GM19193 (cell line): ENCODE measurements around the gene LDAH.
A peak's percentile ranks its signal among the peaks of the same experiment; 100 is the strongest.

Source experiments
- POLR2A ChIP-seq: IDR thresholded peaks from 4 replicates; pipeline ENCODE4 v1.6.1; 2011; ENCODE audit not compliant: insufficient read depth, insufficient read length; ENCODE audit errors: extremely low read depth

The LDAH gene

GRCh38 chr2:20660506-20661420 lies 162.1 kb downstream of the LDAH start:
- no peak for TF ChIP-seq POLR2A

- TF ChIP-seq POLR2A = no peak
Measured at GRCh38 chr2:20657522-20658235, 165.2 kb downstream of the LDAH start.

- no peak for TF ChIP-seq POLR2A
Measured at GRCh38 chr2:20656561-20656960, 166.3 kb downstream of the LDAH start.

- TF ChIP-seq POLR2A = no peak
Measured at GRCh38 chr2:20654535-20654813, 168.4 kb downstream of the LDAH start.

GRCh38 chr2:20653695-20654534 lies 169.0 kb downstream of the LDAH start:
- no peak for TF ChIP-seq POLR2A

GRCh38 chr2:20652673-20653575 lies 170.0 kb downstream of the LDAH start:
- no peak for TF ChIP-seq POLR2A

GRCh38 chr2:20652141-20652540 lies 170.8 kb downstream of the LDAH start:
- TF ChIP-seq POLR2A = no peak

- no peak for TF ChIP-seq POLR2A
Measured at GRCh38 chr2:20651731-20652099, 171.2 kb downstream of the LDAH start.

- TF ChIP-seq POLR2A = peak; percentile 83
Measured at GRCh38 chr2:20650877-20651730, 171.8 kb downstream of the LDAH start, which contains the start of gene HS1BP3. Gene HS1BP3 (minus strand): TSS chr2:20651098. CDS start chr2:20651063, 35 bp downstream.

- no peak for TF ChIP-seq POLR2A
Measured at GRCh38 chr2:20650393-20650876, 172.5 kb downstream of the LDAH start.

- no peak for TF ChIP-seq POLR2A
Measured at GRCh38 chr2:20649976-20650375, 172.9 kb downstream of the LDAH start.

GRCh38 chr2:20649576-20649975 lies 173.3 kb downstream of the LDAH start:
- TF ChIP-seq POLR2A = no peak

- no peak for TF ChIP-seq POLR2A
Measured at GRCh38 chr2:20648831-20649230, 174.1 kb downstream of the LDAH start.
